ENCODE results near the gene RBP2.

Gene RBP2

GRCh38 chr3:139472380-139473010 is 3.8 kb downstream of the RBP2 start:
- Mint-ChIP-seq H3K4me1 (no peaks in the 10 kb centered on the region), H3K27ac (ENCODE audit: low read depth) (no peak overlapping the region), H3K9me3 (no peaks in the 10 kb centered on the region), H3K4me3 (no peak overlapping the region), H3K36me3 (ENCODE audit: insufficient read depth) (no peaks in the 10 kb centered on the region), H3K27me3 (no peaks in the 10 kb centered on the region)
- ATAC-seq (replicated peaks; ENCODE audit: extremely low read depth, poor library complexity, severe bottlenecking) (no peak), DNase-seq (ENCODE audit: low spot score in 2 of 2) (no peak)

DNA sequence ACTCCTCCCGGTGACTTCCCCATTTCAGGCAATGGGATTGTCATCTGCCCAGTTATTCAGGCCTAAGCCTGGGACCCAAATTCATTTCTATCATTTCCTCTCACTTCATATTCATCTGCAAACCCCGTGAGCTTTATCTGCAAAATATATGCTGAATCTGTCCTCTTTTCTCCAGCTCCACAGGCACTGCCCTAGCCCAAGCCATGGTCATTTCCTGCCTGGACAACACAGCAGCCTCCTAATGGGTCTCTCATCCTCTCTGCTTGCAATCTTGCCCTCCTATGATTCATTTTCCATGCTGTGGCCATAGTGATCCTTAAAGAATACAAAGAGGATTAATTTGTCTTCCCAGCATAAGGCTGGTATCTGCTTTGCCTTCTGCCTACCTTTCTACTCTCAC is 6.1 kb downstream of the RBP2 start:
- Mint-ChIP-seq H3K4me1 (no peaks in the 10 kb centered on the region), H3K27me3 (no peaks in the 10 kb centered on the region), H3K27ac (ENCODE audit: low read depth) (no peak overlapping the region)

GRCh38 chr3:139468399-139468798 is 7.9 kb downstream of the RBP2 start:
- ATAC-seq (replicated peaks; ENCODE audit: extremely low read depth, poor library complexity, severe bottlenecking) (no peak), DNase-seq (ENCODE audit: low spot score in 2 of 2) (no peak)
- H3K4me3 Mint-ChIP-seq, result no peak overlapping the region
- H3K4me1 Mint-ChIP-seq, result no peaks in the 10 kb centered on the region
- no peaks in the 10 kb centered on the region for H3K9me3 Mint-ChIP-seq
- H3K36me3 Mint-ChIP-seq (ENCODE audit: insufficient read depth), result no peaks in the 10 kb centered on the region
- no peak overlapping the region for H3K27ac Mint-ChIP-seq (ENCODE audit: low read depth)
- H3K27me3 Mint-ChIP-seq, result no peaks in the 10 kb centered on the region

More for the DNA sequence above, 6.1 kb downstream of the RBP2 start:
- ATAC-seq (replicated peaks; ENCODE audit: extremely low read depth, poor library complexity, severe bottlenecking) (no peak), DNase-seq (ENCODE audit: low spot score in 2 of 2) (no peak)
- Mint-ChIP-seq H3K4me3 (no peak overlapping the region), H3K36me3 (ENCODE audit: insufficient read depth) (no peaks in the 10 kb centered on the region), H3K9me3 (no peaks in the 10 kb centered on the region)

DNA sequence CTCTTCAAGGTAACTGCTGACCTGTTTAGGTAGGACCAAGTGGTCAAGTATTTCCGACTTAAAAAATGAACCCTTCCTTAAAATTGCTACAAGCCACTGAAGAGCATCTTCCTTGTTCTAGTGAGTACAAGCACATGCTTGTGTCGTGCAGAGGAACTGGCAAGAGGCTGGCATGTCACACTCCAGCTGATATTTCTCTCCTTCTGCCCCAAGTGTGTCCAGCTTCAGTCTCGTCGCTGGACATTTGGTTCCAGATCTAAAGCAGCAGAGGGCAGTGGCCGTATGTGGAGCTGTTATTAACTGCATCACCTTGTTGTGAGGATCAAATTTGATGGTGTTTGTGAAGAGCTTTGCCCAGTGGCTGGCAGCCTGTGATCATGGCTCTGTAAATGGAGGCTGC is 10.0 kb downstream of the RBP2 start:
- H3K27ac Mint-ChIP-seq (ENCODE audit: low read depth), result no peak overlapping the region
- ATAC-seq (replicated peaks; ENCODE audit: extremely low read depth, poor library complexity, severe bottlenecking), result no peak

GRCh38 chr3:139465636-139466035 is 10.7 kb downstream of the RBP2 start:
- DNase-seq (ENCODE audit: low spot score in 2 of 2) (no peak), ATAC-seq (replicated peaks; ENCODE audit: extremely low read depth, poor library complexity, severe bottlenecking) (no peak)
- Mint-ChIP-seq H3K27me3 (no peaks in the 10 kb centered on the region), H3K27ac (ENCODE audit: low read depth) (no peak overlapping the region), H3K4me3 (no peak overlapping the region), H3K9me3 (no peaks in the 10 kb centered on the region), H3K36me3 (ENCODE audit: insufficient read depth) (no peaks in the 10 kb centered on the region), H3K4me1 (no peaks in the 10 kb centered on the region)

More for the DNA sequence above, 10.0 kb downstream of the RBP2 start:
- Mint-ChIP-seq H3K36me3 (ENCODE audit: insufficient read depth) (no peaks in the 10 kb centered on the region), H3K4me3 (no peak overlapping the region), H3K9me3 (no peaks in the 10 kb centered on the region), H3K27me3 (no peaks in the 10 kb centered on the region), H3K4me1 (no peaks in the 10 kb centered on the region)
- DNase-seq (ENCODE audit: low spot score in 2 of 2), result no peak

GRCh38 chr3:139463466-139463865 is 12.8 kb downstream of the RBP2 start:
- H3K4me1 Mint-ChIP-seq, result no peaks in the 10 kb centered on the region
- H3K4me3 Mint-ChIP-seq, result no peak overlapping the region
- no peaks in the 10 kb centered on the region for H3K36me3 Mint-ChIP-seq (ENCODE audit: insufficient read depth)
- no peaks in the 10 kb centered on the region for H3K27me3 Mint-ChIP-seq
- no peak overlapping the region for H3K27ac Mint-ChIP-seq (ENCODE audit: low read depth)
- no peak for DNase-seq (ENCODE audit: low spot score in 2 of 2)
- no peak for ATAC-seq (replicated peaks; ENCODE audit: extremely low read depth, poor library complexity, severe bottlenecking)
- no peaks in the 10 kb centered on the region for H3K9me3 Mint-ChIP-seq

DNA sequence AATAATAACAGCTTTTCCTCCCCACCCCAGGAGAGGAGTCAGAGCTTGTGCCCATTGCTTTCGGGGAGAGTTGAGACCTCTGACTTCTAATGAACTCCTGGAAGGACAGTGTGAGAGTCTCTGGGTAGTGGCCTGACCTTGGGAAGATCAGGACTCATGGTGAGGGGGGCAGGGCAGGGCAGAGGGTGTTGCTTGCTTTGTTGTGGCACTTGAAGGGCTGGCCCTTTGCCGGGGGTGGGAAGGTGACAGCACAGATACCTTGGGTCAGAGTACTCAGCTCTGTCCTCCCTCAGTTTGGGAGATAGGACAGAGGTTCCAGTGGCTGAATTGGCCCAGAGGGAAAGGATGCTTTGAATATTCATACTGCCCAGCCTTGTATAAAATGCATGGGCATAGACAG is 15.8 kb downstream of the RBP2 start:
- no peak overlapping the region for H3K4me3 Mint-ChIP-seq

DNA sequence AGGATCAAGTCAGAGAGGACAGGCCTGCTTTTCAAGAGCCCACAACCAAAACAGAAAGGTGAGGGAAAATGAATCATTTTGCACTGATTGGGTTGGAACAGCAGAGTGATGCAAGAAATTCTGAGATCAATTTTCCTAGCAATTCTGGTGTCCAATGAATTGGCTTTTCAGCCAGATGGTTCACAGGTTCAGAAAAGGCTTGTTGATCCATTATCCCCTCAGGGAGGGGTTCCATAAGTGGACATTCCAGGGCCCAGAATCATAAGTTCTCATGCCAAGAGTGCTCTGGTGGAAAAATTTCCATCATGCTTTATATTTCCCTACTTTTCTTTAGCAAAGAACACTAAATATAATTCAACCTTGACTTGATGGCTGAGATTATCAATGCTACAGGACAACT is 16.2 kb downstream of the RBP2 start:
- no peaks in the 10 kb centered on the region for H3K4me1 Mint-ChIP-seq
- no peak overlapping the region for H3K27ac Mint-ChIP-seq (ENCODE audit: low read depth)
- H3K4me3 Mint-ChIP-seq, result no peak overlapping the region
- no peaks in the 10 kb centered on the region for H3K27me3 Mint-ChIP-seq
- no peaks in the 10 kb centered on the region for H3K36me3 Mint-ChIP-seq (ENCODE audit: insufficient read depth)
- DNase-seq (ENCODE audit: low spot score in 2 of 2) (no peak), ATAC-seq (replicated peaks; ENCODE audit: extremely low read depth, poor library complexity, severe bottlenecking) (no peak)
- H3K9me3 Mint-ChIP-seq, result no peaks in the 10 kb centered on the region

More for the DNA sequence above, 15.8 kb downstream of the RBP2 start:
- Mint-ChIP-seq H3K4me1 (no peaks in the 10 kb centered on the region), H3K27ac (ENCODE audit: low read depth) (no peak overlapping the region), H3K36me3 (ENCODE audit: insufficient read depth) (no peaks in the 10 kb centered on the region), H3K9me3 (no peaks in the 10 kb centered on the region), H3K27me3 (no peaks in the 10 kb centered on the region)
- no peak for ATAC-seq (replicated peaks; ENCODE audit: extremely low read depth, poor library complexity, severe bottlenecking)
- no peak for DNase-seq (ENCODE audit: low spot score in 2 of 2)

- no peaks in the 10 kb centered on the region for H3K36me3 Mint-ChIP-seq (ENCODE audit: insufficient read depth)
- no peak for DNase-seq (ENCODE audit: low spot score in 2 of 2)
- no peak overlapping the region for H3K27ac Mint-ChIP-seq (ENCODE audit: low read depth)
- no peak overlapping the region for H3K4me3 Mint-ChIP-seq
- H3K9me3 Mint-ChIP-seq, result no peaks in the 10 kb centered on the region
- no peaks in the 10 kb centered on the region for H3K4me1 Mint-ChIP-seq
- ATAC-seq (replicated peaks; ENCODE audit: extremely low read depth, poor library complexity, severe bottlenecking), result no peak
- no peaks in the 10 kb centered on the region for H3K27me3 Mint-ChIP-seq
Measured at GRCh38 chr3:139458348-139458747, 18.0 kb downstream of the RBP2 start.

GRCh38 chr3:139457066-139457465 is 19.2 kb downstream of the RBP2 start:
- no peak overlapping the region for H3K27ac Mint-ChIP-seq (ENCODE audit: low read depth)
- DNase-seq (ENCODE audit: low spot score in 2 of 2) (no peak), ATAC-seq (replicated peaks; ENCODE audit: extremely low read depth, poor library complexity, severe bottlenecking) (no peak)
- no peaks in the 10 kb centered on the region for H3K36me3 Mint-ChIP-seq (ENCODE audit: insufficient read depth)
- no peaks in the 10 kb centered on the region for H3K27me3 Mint-ChIP-seq
- H3K4me3 Mint-ChIP-seq, result no peak overlapping the region
- H3K4me1 Mint-ChIP-seq, result no peaks in the 10 kb centered on the region
- no peaks in the 10 kb centered on the region for H3K9me3 Mint-ChIP-seq

GRCh38 chr3:139456386-139456785 is 19.9 kb downstream of the RBP2 start:
- ATAC-seq (replicated peaks; ENCODE audit: extremely low read depth, poor library complexity, severe bottlenecking), result no peak

GRCh38 chr3:139455855-139456254 is 20.5 kb downstream of the RBP2 start:
- Mint-ChIP-seq H3K27me3 (no peaks in the 10 kb centered on the region), H3K4me1 (no peaks in the 10 kb centered on the region)

More at GRCh38 chr3:139456386-139456785, 19.9 kb downstream of the RBP2 start:
- no peaks in the 10 kb centered on the region for H3K36me3 Mint-ChIP-seq (ENCODE audit: insufficient read depth)
- no peak for DNase-seq (ENCODE audit: low spot score in 2 of 2)
- H3K27me3 Mint-ChIP-seq, result no peaks in the 10 kb centered on the region
- no peak overlapping the region for H3K27ac Mint-ChIP-seq (ENCODE audit: low read depth)
- H3K4me3 Mint-ChIP-seq, result no peak overlapping the region
- H3K4me1 Mint-ChIP-seq, result no peaks in the 10 kb centered on the region
- no peaks in the 10 kb centered on the region for H3K9me3 Mint-ChIP-seq

DNA sequence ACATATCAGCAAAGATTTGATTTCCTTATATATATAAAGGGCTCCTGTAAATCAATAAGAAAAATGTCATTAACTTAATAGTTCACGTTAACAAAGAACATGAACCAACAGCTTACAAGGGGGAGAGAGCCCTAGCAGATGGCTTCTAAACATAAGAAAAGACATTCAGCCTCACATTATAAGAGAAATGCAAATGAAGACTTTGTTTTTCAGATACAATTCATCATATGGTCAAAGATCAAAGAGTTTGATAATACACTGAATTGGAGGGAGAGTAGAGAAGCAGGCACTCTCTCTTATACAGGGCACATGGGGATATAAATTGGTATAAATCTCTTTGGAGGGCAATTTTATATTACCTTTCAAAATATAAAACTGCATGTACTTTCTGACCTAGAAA is 21.1 kb downstream of the RBP2 start:
- Mint-ChIP-seq H3K27ac (ENCODE audit: low read depth) (no peak overlapping the region), H3K9me3 (no peaks in the 10 kb centered on the region), H3K36me3 (ENCODE audit: insufficient read depth) (no peaks in the 10 kb centered on the region), H3K4me3 (no peak overlapping the region), H3K4me1 (no peaks in the 10 kb centered on the region), H3K27me3 (no peaks in the 10 kb centered on the region)
- ATAC-seq (replicated peaks; ENCODE audit: extremely low read depth, poor library complexity, severe bottlenecking) (no peak), DNase-seq (ENCODE audit: low spot score in 2 of 2) (no peak)

More at GRCh38 chr3:139455855-139456254, 20.5 kb downstream of the RBP2 start:
- H3K36me3 Mint-ChIP-seq (ENCODE audit: insufficient read depth), result no peaks in the 10 kb centered on the region
- no peak overlapping the region for H3K27ac Mint-ChIP-seq (ENCODE audit: low read depth)
- H3K9me3 Mint-ChIP-seq, result no peaks in the 10 kb centered on the region
- DNase-seq (ENCODE audit: low spot score in 2 of 2) (no peak), ATAC-seq (replicated peaks; ENCODE audit: extremely low read depth, poor library complexity, severe bottlenecking) (no peak)
- H3K4me3 Mint-ChIP-seq, result no peak overlapping the region
